ENCODE measurements around the gene TMTC1. TPM values are rescaled to one million over a fixed set of nuclear protein-coding genes. Genes with fewer than 3 reads are reported as not detected.

TMTC1 gene
- total and polyA plus RNA-seq, 8 donors: 1.2 to 5.1 (median 2.8) TPM

DNA sequence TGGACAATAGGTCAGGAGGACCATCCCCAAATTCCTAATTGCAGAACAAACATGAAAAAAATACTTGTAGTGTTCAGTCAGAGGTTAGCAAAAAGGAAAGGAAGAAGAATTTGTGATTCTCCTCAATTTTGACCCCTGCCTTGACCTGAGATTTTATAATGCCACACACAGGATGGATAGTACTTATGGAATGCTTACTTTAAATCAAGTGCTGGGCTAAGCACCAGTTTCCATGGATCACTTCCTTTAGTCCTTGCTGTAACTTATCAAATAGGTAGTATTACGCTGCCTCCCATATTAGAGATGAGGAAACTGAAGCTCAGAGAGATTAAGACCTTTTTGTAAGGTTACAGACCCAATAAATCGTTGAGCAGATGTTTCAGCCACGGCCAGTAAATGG lies 205.0 kb downstream of the TMTC1 start:
- no peak for FAIRE-seq
- DNase-seq: no peak
- Histone ChIP-seq H3K36me3 (no peaks in the 10 kb centered on the region), H3K27me3 (no peaks in the 10 kb centered on the region), H3K9me3 (no peaks in the 10 kb centered on the region), H3K27ac (no peak overlapping the region), H3K4me3 (no peak overlapping the region), H3K4me1 (no peaks in the 10 kb centered on the region)
- intact Hi-C loops (cut with DNase I): no loop called here
- WGBS, 2 donors: 45 to 52% methylated on average over 3 of the region's 3 CpGs
- TF ChIP-seq CTCF (IDR thresholded peaks at IDR 0.05): no peak
- no peak for ATAC-seq

GRCh38 chr12:29578070-29578469 lies 205.7 kb downstream of the TMTC1 start:
- no peaks in the 10 kb centered on the region for H3K36me3 ChIP-seq
- no peaks in the 10 kb centered on the region for H3K9me3 ChIP-seq
- intact Hi-C loops (cut with DNase I): no loop called here
- ATAC-seq (no peak), FAIRE-seq (no peak), DNase-seq (no peak)
- WGBS, 2 donors: 17 to 24% methylated on average over 1 of the region's 1 CpG
- H3K27ac ChIP-seq: no peak overlapping the region
- no peaks in the 10 kb centered on the region for H3K27me3 ChIP-seq
- no peaks in the 10 kb centered on the region for H3K4me1 ChIP-seq
- H3K4me3 ChIP-seq: no peak overlapping the region
- TF ChIP-seq CTCF (IDR thresholded peaks at IDR 0.05): no peak

GRCh38 chr12:29574500-29574899 lies 209.2 kb downstream of the TMTC1 start:
- Histone ChIP-seq H3K27me3 (no peaks in the 10 kb centered on the region), H3K9me3 (no peaks in the 10 kb centered on the region), H3K36me3 (no peaks in the 10 kb centered on the region), H3K4me1 (no peaks in the 10 kb centered on the region), H3K27ac (no peak overlapping the region), H3K4me3 (no peak overlapping the region)
- 68 to 73% methylated on average over 4 of the region's 4 CpGs for WGBS, 2 donors
- DNase-seq (no peak), ATAC-seq (no peak), FAIRE-seq (no peak)
- intact Hi-C loops (cut with DNase I): no loop called here
- no peak for TF ChIP-seq CTCF (IDR thresholded peaks at IDR 0.05)

DNA sequence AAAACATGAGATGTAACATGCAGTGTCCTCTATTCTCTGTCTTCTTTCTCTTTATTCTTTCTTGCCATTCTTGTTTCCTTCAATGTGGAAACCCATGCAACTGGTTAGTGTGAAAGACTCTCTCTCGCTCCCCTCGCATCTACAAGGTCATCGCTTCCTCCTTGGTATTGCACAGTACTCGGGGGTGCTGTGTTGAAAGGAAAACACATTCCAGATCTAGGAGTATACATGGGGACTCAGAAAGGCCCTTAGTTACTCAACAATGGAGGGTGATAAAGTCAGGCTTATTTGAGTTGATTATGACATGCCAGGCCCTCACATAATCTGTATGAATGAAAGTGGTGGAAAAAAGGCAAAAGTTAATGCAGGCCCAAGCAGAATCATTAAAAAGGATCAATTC lies 210.8 kb downstream of the TMTC1 start:
- Histone ChIP-seq H3K9me3 (no peaks in the 10 kb centered on the region), H3K27me3 (no peaks in the 10 kb centered on the region), H3K4me3 (no peak overlapping the region), H3K27ac (no peak overlapping the region), H3K4me1 (no peaks in the 10 kb centered on the region), H3K36me3 (no peaks in the 10 kb centered on the region)
- TF ChIP-seq CTCF (IDR thresholded peaks at IDR 0.05): no peak
- intact Hi-C loops (cut with DNase I): no loop called here
- no peak for DNase-seq
- no peak for ATAC-seq
- no peak for FAIRE-seq
- WGBS, 2 donors: 55 to 61% methylated on average over 4 of the region's 4 CpGs

DNA sequence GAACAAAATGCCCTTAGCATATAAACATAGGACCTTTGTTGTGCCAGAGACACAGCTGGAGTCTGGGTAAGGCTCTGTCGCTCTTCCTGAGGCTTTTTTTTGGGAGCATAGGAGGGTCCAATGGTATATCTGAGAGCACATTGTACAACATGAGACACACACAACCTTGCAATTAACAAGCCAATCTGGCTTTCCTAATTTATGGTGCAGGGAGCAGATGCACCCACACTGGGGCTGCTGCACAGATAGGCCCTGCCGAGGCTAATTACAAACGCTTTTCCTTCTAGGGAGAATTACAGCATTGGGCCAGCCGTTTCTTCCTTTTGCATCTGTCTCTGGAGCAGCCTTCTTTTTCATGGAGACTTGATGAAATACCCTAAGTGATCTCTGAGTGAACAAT lies 211.3 kb downstream of the TMTC1 start:
- 82 to 85% methylated on average over 4 of the region's 4 CpGs for WGBS, 2 donors
- no peak for FAIRE-seq
- no peak for TF ChIP-seq CTCF (IDR thresholded peaks at IDR 0.05)

More for the DNA sequence above, 211.3 kb downstream of the TMTC1 start:
- DNase-seq: no peak
- H3K36me3 ChIP-seq: no peaks in the 10 kb centered on the region
- no peaks in the 10 kb centered on the region for H3K27me3 ChIP-seq
- intact Hi-C loops (cut with DNase I): no loop called here
- no peak for ATAC-seq
- H3K27ac ChIP-seq: no peak overlapping the region
- H3K4me3 ChIP-seq: no peak overlapping the region
- H3K9me3 ChIP-seq: no peaks in the 10 kb centered on the region
- no peaks in the 10 kb centered on the region for H3K4me1 ChIP-seq

Measured in pancreas (tissue), 10 donors.